ENCODE data around the gene IRF2BPL. TPM values are rescaled to one million over a fixed set of nuclear protein-coding genes. Genes with fewer than 3 reads are reported as not detected.
A peak's percentile ranks its signal among the peaks of the same experiment; 100 is the strongest.

The IRF2BPL gene
- total and polyA plus RNA-seq, 9 of the 15 experiments (the other 6 are each of a cell fraction or from before 2014, with no cell fraction given) = 0.52 to 21.6 (median 2.5) TPM

GRCh38 chr14:77043984-77044485 lies 15.5 kb upstream of the IRF2BPL start (continued):
- TF ChIP-seq DIDO1 (tag; IDR thresholded peaks at IDR 0.05; ENCODE audit: low read depth) (no peak), SNRNP70 (optimal IDR thresholded peaks at IDR 0.05; ENCODE audit: low read depth, low read length) (no peak), MXI1 (IDR thresholded peaks at IDR 0.05; ENCODE audit: low read depth, low read length) (no peak), ZBTB11 (CRISPR knock-in tag; IDR thresholded peaks at IDR 0.05) (no peak), BACH1 (tag; IDR thresholded peaks at IDR 0.05) (0 out of 2 replicates have a peak, but pooled peaks have one; percentile 4), OTX1 (CRISPR knock-in tag; IDR thresholded peaks at IDR 0.05) (no peak), MAFG (tag; conservative IDR thresholded peaks at IDR 0.05) (no peak), SRSF3 (IDR thresholded peaks at IDR 0.05; ENCODE audit: insufficient read depth, low read length) (no peak), JUN (IDR thresholded peaks at IDR 0.05; ENCODE audit: borderline replicate concordance, low read depth, low read length) (0 out of 2 replicates have a peak, but pooled peaks have one; percentile 5), JUN (CRISPR knock-in tag; IDR thresholded peaks at IDR 0.05; ENCODE audit: borderline replicate concordance) (no peak), HMBOX1 (IDR thresholded peaks at IDR 0.05) (peak; percentile 80; the same call in 1 of the 2 replicates), AFF1 (IDR thresholded peaks at IDR 0.05; ENCODE audit: low read depth in 1 of 2, partially characterized antibody in 2 of 2) (no peak), ZNF511 (CRISPR knock-in tag; IDR thresholded peaks at IDR 0.05) (no peak), NUFIP1 (IDR thresholded peaks at IDR 0.05; ENCODE audit: partially characterized antibody) (no peak), HMG20B (CRISPR knock-in tag; IDR thresholded peaks at IDR 0.05) (no peak), FIP1L1 (IDR thresholded peaks at IDR 0.05; ENCODE audit: low read depth, low read length, poor library complexity, severe bottlenecking) (no peak), HCFC1 (IDR thresholded peaks at IDR 0.05; ENCODE audit: low read depth, low read length) (no peak), TAF15 (IDR thresholded peaks at IDR 0.05; ENCODE audit: low read depth, low read length) (no peak), CTBP1 (IDR thresholded peaks at IDR 0.05; ENCODE audit: borderline replicate concordance) (0 out of 2 replicates have a peak, but pooled peaks have one; percentile 3), ZKSCAN8 (CRISPR knock-in tag; IDR thresholded peaks at IDR 0.05) (peak; percentile 45; the same call in 1 of the 2 replicates)

Data from K562 (cell line).